HG03280 (cell line): ENCODE results near the gene CACNA1S.

ENCODE experiments used
- ATAC-seq: cut with Tn5 transposase; IDR thresholded peaks from one replicate; pipeline ENCODE4 v1.9.1; 2021; ENCODE audit warnings: mild to moderate bottlenecking, moderate library complexity; ENCODE audit not compliant: unreplicated experiment

The CACNA1S gene

GRCh38 chr1:201119206-201120197 lies 7.3 kb upstream of the CACNA1S start:
- ATAC-seq: no peak

- ATAC-seq: no peak
Observed at GRCh38 chr1:201116091-201116490, 3.9 kb upstream of the CACNA1S start.

GRCh38 chr1:201115390-201115937 lies 3.2 kb upstream of the CACNA1S start:
- ATAC-seq: no peak

- peak; percentile 82 for ATAC-seq
Observed at GRCh38 chr1:201114245-201115131, 2.3 kb upstream of the CACNA1S start.

GRCh38 chr1:201113451-201114244 lies 1.4 kb upstream of the CACNA1S start:
- ATAC-seq: no peak

GRCh38 chr1:201112926-201113325 lies 700 bp upstream of the CACNA1S start:
- ATAC-seq: no peak

GRCh38 chr1:201111672-201112071 lies 554 bp downstream of the CACNA1S start:
- ATAC-seq: no peak

- ATAC-seq: no peak
Observed at GRCh38 chr1:201111156-201111555, 1.1 kb downstream of the CACNA1S start.

- no peak for ATAC-seq
Observed at GRCh38 chr1:201110616-201111015, 1.6 kb downstream of the CACNA1S start.

GRCh38 chr1:201110138-201110537 lies 2.1 kb downstream of the CACNA1S start:
- no peak for ATAC-seq

- ATAC-seq: no peak
Observed at GRCh38 chr1:201109651-201110050, 2.6 kb downstream of the CACNA1S start.

- no peak for ATAC-seq
Observed at GRCh38 chr1:201108614-201109013, 3.6 kb downstream of the CACNA1S start.

GRCh38 chr1:201105688-201106087 lies 6.5 kb downstream of the CACNA1S start:
- ATAC-seq: no peak

GRCh38 chr1:201104141-201104540 lies 8.1 kb downstream of the CACNA1S start:
- no peak for ATAC-seq

- ATAC-seq: no peak
Observed at GRCh38 chr1:201103666-201104065, 8.6 kb downstream of the CACNA1S start.

GRCh38 chr1:201100169-201100930 lies 11.9 kb downstream of the CACNA1S start:
- no peak for ATAC-seq

GRCh38 chr1:201098992-201099677 lies 13.1 kb downstream of the CACNA1S start:
- no peak for ATAC-seq

GRCh38 chr1:201096977-201097856 lies 15.0 kb downstream of the CACNA1S start:
- no peak for ATAC-seq
